Activated T-helper 1 cell treated with anti-CD3 and anti-CD28 coated beads, Interleukin-12 subunit alpha, Interleukin-12 subunit beta, Interleukin-2, Interleukin-4 antibody, amounts not matched to agents 30 ng/mL and 10 ng/mL and 1 ng/mL, durations not matched to agents 14 hours and 24 hours and 36 hours (primary cell): Measurements from ENCODE around the gene ATP13A4. TPM values are rescaled to one million over a fixed set of nuclear protein-coding genes. Genes with fewer than 3 reads are reported as not detected.

Experiments used
- DNase-seq: peaks from one replicate; pipeline ENCODE4 v3.0.0; 2021; ENCODE audit warnings: low spot score
- H3K27ac Mint-ChIP-seq: one replicate; pipeline ENCODE4 v1.8.0; 2021; ENCODE audit warnings: mild to moderate bottlenecking, mixed read lengths
- H3K27me3 Mint-ChIP-seq: one replicate; pipeline ENCODE4 v1.8.0; 2022; ENCODE audit warnings: mild to moderate bottlenecking, moderate library complexity, mixed read lengths; ENCODE audit not compliant: insufficient read depth
- H3K36me3 Mint-ChIP-seq: one replicate; pipeline ENCODE4 v1.8.0; 2021; ENCODE audit warnings: low read depth, mixed read lengths
- H3K4me1 Mint-ChIP-seq: one replicate; pipeline ENCODE4 v1.8.0; 2021; ENCODE audit warnings: low read depth, mixed read lengths
- H3K4me3 Mint-ChIP-seq: one replicate; pipeline ENCODE4 v1.8.0; 2021; ENCODE audit warnings: mild to moderate bottlenecking, moderate library complexity, mixed read lengths
- H3K9me3 Mint-ChIP-seq: one replicate; pipeline ENCODE4 v1.8.0; 2021; ENCODE audit warnings: mixed read lengths
- intact Hi-C: fragments of 100-400 bp; cut with micrococcal nuclease; formaldehyde crosslinking; loops from one replicate; pipeline ENCODE4 v1.15.1; 2024
- total RNA-seq: library from RNA; stranded (reverse); gene quantifications from 2 replicates; pipeline ENCODE4 v1.2.3, GENCODE V29; 2022

The ATP13A4 gene
- total RNA-seq, 1 donor from 2014 or later = 0.31 TPM

- no peak for DNase-seq
- no peaks in the 10 kb centered on the region for H3K9me3 Mint-ChIP-seq
- intact Hi-C loops = no loop called here
- no peak overlapping the region for H3K4me3 Mint-ChIP-seq
- no peak overlapping the region for H3K27ac Mint-ChIP-seq
- peaks cover 2% of the 10 kb centered on the region for H3K4me1 Mint-ChIP-seq
- H3K27me3 Mint-ChIP-seq = peaks cover 2% of the 10 kb centered on the region
- no peaks in the 10 kb centered on the region for H3K36me3 Mint-ChIP-seq
Measured at GRCh38 chr3:193586526-193586925, 31.8 kb upstream of the ATP13A4 start.

DNA sequence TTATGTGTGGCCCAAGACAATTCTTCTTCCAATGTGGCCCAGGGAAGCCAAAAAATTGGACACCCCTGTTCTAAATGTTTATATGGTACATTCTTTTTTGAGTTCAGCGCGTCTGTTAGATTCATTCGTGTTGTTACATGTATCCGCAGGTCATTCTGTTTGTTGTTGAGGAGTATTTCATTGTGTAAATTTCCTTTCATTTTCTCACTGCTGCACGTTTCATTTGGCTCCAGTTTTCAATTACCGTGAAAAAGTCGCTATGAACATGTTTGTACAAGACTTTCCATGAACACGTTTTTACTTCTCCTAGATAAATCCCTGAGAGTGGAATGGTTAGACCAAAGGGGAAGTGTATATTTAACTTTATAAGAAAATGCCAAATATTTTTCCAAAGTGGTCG is 30.8 kb upstream of the ATP13A4 start:
- H3K9me3 Mint-ChIP-seq = no peaks in the 10 kb centered on the region
- intact Hi-C loops = no loop called here
- no peak overlapping the region for H3K27ac Mint-ChIP-seq
- no peaks in the 10 kb centered on the region for H3K4me1 Mint-ChIP-seq
- DNase-seq = no peak
- no peaks in the 10 kb centered on the region for H3K36me3 Mint-ChIP-seq
- H3K4me3 Mint-ChIP-seq = no peak overlapping the region
- peaks cover 2% of the 10 kb centered on the region for H3K27me3 Mint-ChIP-seq

- Mint-ChIP-seq H3K27ac (no peak overlapping the region), H3K36me3 (no peaks in the 10 kb centered on the region), H3K27me3 (peaks cover 2% of the 10 kb centered on the region), H3K4me3 (no peak overlapping the region), H3K4me1 (peaks cover 4% of the 10 kb centered on the region), H3K9me3 (no peaks in the 10 kb centered on the region)
- intact Hi-C loops = no loop called here
- DNase-seq = no peak
Measured at GRCh38 chr3:193574488-193575070, 19.9 kb upstream of the ATP13A4 start.

GRCh38 chr3:193573403-193574191 is 18.9 kb upstream of the ATP13A4 start:
- Mint-ChIP-seq H3K4me1 (peaks cover 4% of the 10 kb centered on the region), H3K27me3 (peaks cover 2% of the 10 kb centered on the region), H3K9me3 (no peaks in the 10 kb centered on the region), H3K36me3 (no peaks in the 10 kb centered on the region), H3K4me3 (no peak overlapping the region), H3K27ac (no peak overlapping the region)
- intact Hi-C loops = loop anchor here (2.0 kb wide), 1 partner anchor 757 kb away; no protein-coding TSS in a partner anchor
- DNase-seq = no peak

- peak; percentile 26 for DNase-seq
- peaks cover 4% of the 10 kb centered on the region for H3K4me1 Mint-ChIP-seq
- peaks cover 6% of the 10 kb centered on the region for H3K27me3 Mint-ChIP-seq
- no peaks in the 10 kb centered on the region for H3K36me3 Mint-ChIP-seq
- H3K27ac Mint-ChIP-seq = no peak overlapping the region
- no peaks in the 10 kb centered on the region for H3K9me3 Mint-ChIP-seq
- intact Hi-C loops = loop anchor here (1.0 to 2.0 kb wide), 5 partner anchors 111 to 1105 kb away; no protein-coding TSS in a partner anchor
- H3K4me3 Mint-ChIP-seq = no peak overlapping the region
Measured at GRCh38 chr3:193572426-193572908, 17.8 kb upstream of the ATP13A4 start.

- H3K27me3 Mint-ChIP-seq = peaks cover 3% of the 10 kb centered on the region
- no peaks in the 10 kb centered on the region for H3K36me3 Mint-ChIP-seq
- no peak overlapping the region for H3K27ac Mint-ChIP-seq
- peaks cover 4% of the 10 kb centered on the region for H3K4me1 Mint-ChIP-seq
- no peaks in the 10 kb centered on the region for H3K9me3 Mint-ChIP-seq
- DNase-seq = no peak
- H3K4me3 Mint-ChIP-seq = no peak overlapping the region
- intact Hi-C loops = no loop called here
Measured at GRCh38 chr3:193569119-193569518, 14.4 kb upstream of the ATP13A4 start.

- H3K4me3 Mint-ChIP-seq = no peak overlapping the region
- peaks cover 3% of the 10 kb centered on the region for H3K27me3 Mint-ChIP-seq
- no peaks in the 10 kb centered on the region for H3K9me3 Mint-ChIP-seq
- no peak for DNase-seq
- no peaks in the 10 kb centered on the region for H3K36me3 Mint-ChIP-seq
- H3K27ac Mint-ChIP-seq = no peak overlapping the region
- intact Hi-C loops = no loop called here
- H3K4me1 Mint-ChIP-seq = no peaks in the 10 kb centered on the region
Measured at GRCh38 chr3:193564012-193564411, 9.3 kb upstream of the ATP13A4 start.

GRCh38 chr3:193563426-193563825 is 8.7 kb upstream of the ATP13A4 start:
- intact Hi-C loops = no loop called here
- Mint-ChIP-seq H3K9me3 (no peaks in the 10 kb centered on the region), H3K4me1 (no peaks in the 10 kb centered on the region), H3K4me3 (no peak overlapping the region), H3K27ac (no peak overlapping the region), H3K27me3 (peaks cover 2% of the 10 kb centered on the region), H3K36me3 (no peaks in the 10 kb centered on the region)
- no peak for DNase-seq

- no peak for DNase-seq
- no peak overlapping the region for H3K27ac Mint-ChIP-seq
- H3K4me3 Mint-ChIP-seq = no peak overlapping the region
- no peaks in the 10 kb centered on the region for H3K36me3 Mint-ChIP-seq
- intact Hi-C loops = no loop called here
- H3K27me3 Mint-ChIP-seq = no peaks in the 10 kb centered on the region
- H3K9me3 Mint-ChIP-seq = no peaks in the 10 kb centered on the region
- no peaks in the 10 kb centered on the region for H3K4me1 Mint-ChIP-seq
Measured at GRCh38 chr3:193560870-193561269, 6.2 kb upstream of the ATP13A4 start.

- H3K9me3 Mint-ChIP-seq = no peaks in the 10 kb centered on the region
Measured at GRCh38 chr3:193560091-193560490, 5.4 kb upstream of the ATP13A4 start.

GRCh38 chr3:193559100-193559499 is 4.4 kb upstream of the ATP13A4 start:
- H3K27me3 Mint-ChIP-seq = no peaks in the 10 kb centered on the region
- DNase-seq = no peak
- no peak overlapping the region for H3K4me3 Mint-ChIP-seq
- H3K9me3 Mint-ChIP-seq = no peaks in the 10 kb centered on the region
- intact Hi-C loops = no loop called here
- H3K4me1 Mint-ChIP-seq = no peaks in the 10 kb centered on the region
- no peak overlapping the region for H3K27ac Mint-ChIP-seq
- no peaks in the 10 kb centered on the region for H3K36me3 Mint-ChIP-seq

More at GRCh38 chr3:193560091-193560490, 5.4 kb upstream of the ATP13A4 start:
- Mint-ChIP-seq H3K4me1 (no peaks in the 10 kb centered on the region), H3K27me3 (no peaks in the 10 kb centered on the region), H3K36me3 (no peaks in the 10 kb centered on the region), H3K27ac (no peak overlapping the region), H3K4me3 (no peak overlapping the region)
- DNase-seq = no peak
- intact Hi-C loops = no loop called here

GRCh38 chr3:193556841-193557240 is 2.1 kb upstream of the ATP13A4 start:
- peaks cover 2% of the 10 kb centered on the region for H3K27me3 Mint-ChIP-seq
- H3K4me3 Mint-ChIP-seq = no peak overlapping the region
- no peaks in the 10 kb centered on the region for H3K4me1 Mint-ChIP-seq
- intact Hi-C loops = no loop called here
- H3K36me3 Mint-ChIP-seq = no peaks in the 10 kb centered on the region
- DNase-seq = no peak
- no peaks in the 10 kb centered on the region for H3K9me3 Mint-ChIP-seq
- H3K27ac Mint-ChIP-seq = no peak overlapping the region

DNA sequence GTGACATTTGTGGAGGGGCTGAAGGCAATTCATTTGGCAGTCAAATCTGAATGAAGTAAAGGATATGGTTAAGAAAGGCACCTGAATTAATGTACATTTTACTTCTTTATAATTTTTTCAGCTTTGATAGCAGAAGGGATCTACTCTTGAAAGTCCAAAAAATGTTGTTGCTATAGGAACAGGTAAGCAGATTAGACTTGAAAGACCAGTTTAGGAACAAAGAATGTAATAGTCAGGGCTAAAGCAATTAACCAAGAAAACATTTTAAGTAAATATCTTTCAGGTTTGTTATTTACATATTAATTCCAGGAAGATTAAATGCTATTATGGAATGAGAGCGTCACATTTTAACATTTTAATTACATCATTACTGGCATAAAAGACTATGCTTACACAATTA is 1.1 kb downstream of the ATP13A4 start:
- no peak overlapping the region for H3K27ac Mint-ChIP-seq
- no peaks in the 10 kb centered on the region for H3K9me3 Mint-ChIP-seq
- H3K27me3 Mint-ChIP-seq = peaks cover 2% of the 10 kb centered on the region
- H3K36me3 Mint-ChIP-seq = no peaks in the 10 kb centered on the region
- intact Hi-C loops = no loop called here
- H3K4me1 Mint-ChIP-seq = no peaks in the 10 kb centered on the region
- no peak for DNase-seq
- H3K4me3 Mint-ChIP-seq = no peak overlapping the region
